Parathyroid adenoma (tissue), 2 donors: Measurements from ENCODE around the gene S100A9.

Experiments
- H2AFZ ChIP-seq: fragments of 300-600 bp; sonication (generic); one replicate; pipeline ENCODE4 v1.7.0; 2017; ENCODE audit warnings: antibody characterized with exemption, mild to moderate bottlenecking
- H3K27ac ChIP-seq: fragments of 300-600 bp; sonication (generic); one replicate; pipeline ENCODE4 v1.7.0; 2017
- H3K27me3 ChIP-seq: fragments of 300-600 bp; sonication (generic); one replicate; pipeline ENCODE4 v1.7.0; 2017; ENCODE audit warnings: low read length; ENCODE audit not compliant: control insufficient read depth, insufficient read depth
- H3K36me3 ChIP-seq: fragments of 300-600 bp; sonication (generic); one replicate; pipeline ENCODE4 v1.7.0; 2017; ENCODE audit warnings: low read length; ENCODE audit not compliant: control insufficient read depth, insufficient read depth
- H3K4me1 ChIP-seq: fragments of 300-600 bp; sonication (generic); one replicate; pipeline ENCODE4 v1.7.0; 2017; ENCODE audit warnings: control low read depth
- H3K4me2 ChIP-seq: fragments of 300-600 bp; sonication (generic); one replicate; pipeline ENCODE4 v1.7.0; 2017; ENCODE audit warnings: low read length
- H3K4me3 ChIP-seq: fragments of 300-600 bp; sonication (generic); one replicate; pipeline ENCODE4 v1.7.0; 2017; ENCODE audit warnings: low read depth, low read length
- H3K79me2 ChIP-seq: fragments of 300-600 bp; sonication (generic); one replicate; pipeline ENCODE4 v1.7.0; 2017; ENCODE audit warnings: control low read depth
- H3K9ac ChIP-seq: fragments of 300-600 bp; sonication (generic); one replicate; pipeline ENCODE4 v1.7.0; 2017; ENCODE audit warnings: mild to moderate bottlenecking
- H3K9me3 ChIP-seq: fragments of 300-600 bp; sonication (generic); one replicate; pipeline ENCODE4 v1.7.0; 2017; ENCODE audit warnings: low read length; ENCODE audit not compliant: control insufficient read depth
- CTCF ChIP-seq: fragments of 300-600 bp; sonication (generic); IDR thresholded peaks from one replicate; pipeline ENCODE4 v1.7.0; 2017; ENCODE audit warnings: antibody characterized with exemption, mild to moderate bottlenecking
- donor health status: primary hyperparathyroidism.

Gene S100A9

GRCh38 chr1:153357853-153358690, at the start of gene S100A9:
TSS of gene S100A9 (plus strand) at chr1:153357854. CDS start at chr1:153358284, 430 bp downstream.
- Histone ChIP-seq H3K9me3 (no peaks in the 10 kb centered on the region), H3K9ac (no peak within 1 kb of the TSS), H3K27me3 (no peaks in the 10 kb centered on the region), H3K36me3 (no peaks in the 10 kb centered on the region), H3K4me1 (no peaks in the 10 kb centered on the region), H3K4me3 (no peak within 1 kb of the TSS), H3K79me2 (no peaks in the 10 kb centered on the region), H3K4me2 (no peak within 1 kb of the TSS), H3K27ac (no peak within 1 kb of the TSS), H2AFZ (no peak within 1 kb of the TSS)
- TF ChIP-seq CTCF: no peak

GRCh38 chr1:153308540-153308939, 49.1 kb upstream of the S100A9 start:
- Histone ChIP-seq H2AFZ (no peak overlapping the region), H3K36me3 (no peaks in the 10 kb centered on the region), H3K79me2 (no peaks in the 10 kb centered on the region), H3K4me1 (no peaks in the 10 kb centered on the region), H3K9me3 (no peaks in the 10 kb centered on the region), H3K4me3 (no peak overlapping the region), H3K9ac (no peak overlapping the region), H3K27me3 (no peaks in the 10 kb centered on the region), H3K4me2 (no peak overlapping the region), H3K27ac (no peak overlapping the region)
- TF ChIP-seq CTCF: no peak

- H3K4me2 ChIP-seq: no peak overlapping the region
- TF ChIP-seq CTCF: no peak
- H3K79me2 ChIP-seq: no peaks in the 10 kb centered on the region
- H3K36me3 ChIP-seq: no peaks in the 10 kb centered on the region
- H2AFZ ChIP-seq: no peak overlapping the region
- no peak overlapping the region for H3K9ac ChIP-seq
- H3K27ac ChIP-seq: no peak overlapping the region
- H3K4me3 ChIP-seq: no peak overlapping the region
- no peaks in the 10 kb centered on the region for H3K9me3 ChIP-seq
- H3K4me1 ChIP-seq: no peaks in the 10 kb centered on the region
- H3K27me3 ChIP-seq: no peaks in the 10 kb centered on the region
These were observed 48.2 kb upstream of the S100A9 start for GRCh38 chr1:153309441-153309840.

- Histone ChIP-seq H3K9me3 (no peaks in the 10 kb centered on the region), H3K27me3 (no peaks in the 10 kb centered on the region), H3K79me2 (no peaks in the 10 kb centered on the region), H2AFZ (no peak overlapping the region), H3K4me2 (no peak overlapping the region), H3K4me3 (no peak overlapping the region), H3K4me1 (no peaks in the 10 kb centered on the region), H3K36me3 (no peaks in the 10 kb centered on the region), H3K9ac (no peak overlapping the region), H3K27ac (no peak overlapping the region)
- no peak for TF ChIP-seq CTCF
These were observed 47.1 kb upstream of the S100A9 start for GRCh38 chr1:153310526-153310925.
